K562 (cell line): ENCODE results near the gene ZNRF1.

Experiments
- ATF7 ChIP-seq: fragments of 450-650 bp; IDR thresholded peaks from 2 replicates; pipeline ENCODE4 v1.7.1; 2014; ENCODE audit warnings: mild to moderate bottlenecking, moderate library complexity
- CBFA2T2 ChIP-seq: fragments of 450-650 bp; conservative IDR thresholded peaks from 2 replicates; pipeline ENCODE4 v1.6.1; 2017; ENCODE audit warnings: mild to moderate bottlenecking
- CTCF ChIP-seq, 3 experiments: IDR thresholded peaks in 2 of 3; conservative IDR thresholded peaks in 1 of 3; 2 replicates each; pipeline ENCODE4 v1.5.1; 2011 to 2012; ENCODE audit warnings: low read length in 3 of 3, mild to moderate bottlenecking in 3 of 3, control low read depth in 2 of 3, improper control_type of control experiment in 1 of 3, inconsistent platforms in 1 of 3, low read depth in 1 of 3, mixed read lengths in 1 of 3, moderate library complexity in 1 of 3; ENCODE audit not compliant: insufficient read depth in 2 of 3
- ELF4 ChIP-seq: fragments of 450-650 bp; formaldehyde crosslinking; IDR thresholded peaks from 2 replicates; pipeline ENCODE4 v1.4.0; 2022; ENCODE audit warnings: missing genetic modification characterization
- EP300 ChIP-seq: IDR thresholded peaks from 2 replicates; pipeline ENCODE4 v1.6.1; 2012; ENCODE audit warnings: low read length, improper control_type of control experiment
- EZH2 ChIP-seq: IDR thresholded peaks from 2 replicates; pipeline ENCODE4 v1.6.1; 2012; ENCODE audit warnings: low read depth, mild to moderate bottlenecking, inconsistent platforms, low read length, borderline replicate concordance
- HMG20A ChIP-seq: fragments of 450-650 bp; formaldehyde crosslinking; conservative IDR thresholded peaks from 2 replicates; pipeline ENCODE4 v1.4.0; 2020; ENCODE audit warnings: mild to moderate bottlenecking, mixed read lengths
- KDM4B ChIP-seq, 2 experiments: fragments of 450-650 bp in 1 of 2; sonication (generic) in 1 of 2; IDR thresholded peaks; 2 replicates each; pipeline ENCODE4 v1.6.1; 2016 to 2017; ENCODE audit warnings: borderline replicate concordance in 2 of 2, antibody characterized with exemption in 1 of 2, low read depth in 1 of 2, mild to moderate bottlenecking in 1 of 2
- NRF1 ChIP-seq, 2 experiments: fragments of 450-650 bp; IDR thresholded peaks in 1 of 2; conservative IDR thresholded peaks in 1 of 2; 2 replicates each; pipeline ENCODE4 v1.6.1; 2014; ENCODE audit warnings: mild to moderate bottlenecking in 2 of 2
- POLR2AphosphoS5 ChIP-seq: IDR thresholded peaks from 2 replicates; pipeline ENCODE4 v1.6.1; 2011; ENCODE audit warnings: mild to moderate bottlenecking, low read depth, low read length, moderate library complexity; ENCODE audit not compliant: control insufficient read depth, insufficient read depth
- RCOR1 ChIP-seq, 2 experiments: IDR thresholded peaks; 2 replicates each; pipeline ENCODE4 v1.6.1; 2012; ENCODE audit warnings: low read depth in 2 of 2, low read length in 2 of 2, borderline replicate concordance in 1 of 2, improper control_type of control experiment in 1 of 2
- USF1 ChIP-seq: sonication (generic); formaldehyde crosslinking; IDR thresholded peaks from 2 replicates; pipeline ENCODE4 v1.9.0; 2022; ENCODE audit warnings: mild to moderate bottlenecking, missing genetic modification reagents
- ZBTB26 ChIP-seq: fragments of 450-650 bp; formaldehyde crosslinking; IDR thresholded peaks from 2 replicates; pipeline ENCODE4 v1.4.0; 2022; ENCODE audit warnings: missing genetic modification characterization
- TF ChIP-seq, protein P1 (sequence below): sonication (generic); formaldehyde crosslinking; IDR thresholded peaks from 2 replicates; pipeline ENCODE4 v1.8.0; 2023; ENCODE audit warnings: mild to moderate bottlenecking, missing genetic modification reagents

DNA sequence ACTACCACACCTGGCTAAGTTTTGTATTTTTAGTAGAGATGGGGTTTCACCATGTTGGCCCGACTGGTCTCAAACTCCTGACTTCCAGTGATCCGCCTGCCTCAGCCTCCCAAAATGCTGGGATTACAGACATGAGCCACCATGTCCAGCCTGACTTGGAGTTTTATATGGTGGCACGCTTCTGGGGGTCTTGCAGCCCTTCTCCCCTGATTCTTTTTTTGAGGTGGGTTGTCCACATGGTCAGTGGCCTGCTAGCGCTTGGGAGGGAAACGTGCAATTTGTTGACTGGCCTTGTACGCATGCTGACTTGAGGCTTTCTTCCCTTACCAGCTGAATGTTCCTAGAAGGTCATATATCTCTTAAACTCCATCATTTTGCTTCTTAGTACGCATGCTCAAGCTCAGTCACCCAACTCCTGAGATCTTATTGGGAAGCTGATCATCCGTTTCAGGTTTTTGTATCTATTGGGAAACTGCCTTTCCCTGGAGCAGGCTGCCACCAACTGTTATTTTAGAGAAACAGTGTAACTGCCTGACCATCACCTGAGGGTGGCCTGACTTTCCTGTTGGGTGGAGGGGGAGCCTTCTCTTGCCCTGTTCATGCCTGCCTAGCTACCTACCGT is 131.4 kb downstream of the ZNRF1 start:
- no peak for TF ChIP-seq CBFA2T2
- peak; percentile 44 to 63 (median 45); a peak in 5 of 6 replicates for TF ChIP-seq CTCF (IDR thresholded peaks at IDR 0.05 in 2 of 3, conservative IDR thresholded peaks at IDR 0.05 in 1 of 3; ENCODE audit: insufficient read depth in 2 of 3, low read depth in 1 of 3, low read length in 3 of 3)
- peak; percentile 80 to 84 for TF ChIP-seq NRF1 (conservative IDR thresholded peaks at IDR 0.05 in 1 of 2, IDR thresholded peaks at IDR 0.05 in 1 of 2)
- no peak for TF ChIP-seq ELF4 (CRISPR knock-in tag)
- TF ChIP-seq ZBTB26 (CRISPR knock-in tag) = no peak
- TF ChIP-seq KDM4B (IDR thresholded peaks at IDR 0.05; ENCODE audit: borderline replicate concordance in 2 of 2, low read depth in 1 of 2) = no peak
- TF ChIP-seq ATF7 = no peak
- TF ChIP-seq EP300 = no peak; the same call in 1 of the 2 replicates
- TF ChIP-seq POLR2AphosphoS5 = no peak
- TF ChIP-seq EZH2 = no peak
- TF ChIP-seq, protein P1, sequence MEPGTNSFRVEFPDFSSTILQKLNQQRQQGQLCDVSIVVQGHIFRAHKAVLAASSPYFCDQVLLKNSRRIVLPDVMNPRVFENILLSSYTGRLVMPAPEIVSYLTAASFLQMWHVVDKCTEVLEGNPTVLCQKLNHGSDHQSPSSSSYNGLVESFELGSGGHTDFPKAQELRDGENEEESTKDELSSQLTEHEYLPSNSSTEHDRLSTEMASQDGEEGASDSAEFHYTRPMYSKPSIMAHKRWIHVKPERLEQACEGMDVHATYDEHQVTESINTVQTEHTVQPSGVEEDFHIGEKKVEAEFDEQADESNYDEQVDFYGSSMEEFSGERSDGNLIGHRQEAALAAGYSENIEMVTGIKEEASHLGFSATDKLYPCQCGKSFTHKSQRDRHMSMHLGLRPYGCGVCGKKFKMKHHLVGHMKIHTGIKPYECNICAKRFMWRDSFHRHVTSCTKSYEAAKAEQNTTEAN (CRISPR knock-in tag) = no peak
- TF ChIP-seq RCOR1 (IDR thresholded peaks at IDR 0.05; ENCODE audit: borderline replicate concordance in 1 of 2, low read depth in 2 of 2, low read length in 2 of 2) = no peak
- TF ChIP-seq HMG20A (CRISPR knock-in tag) = no peak
- TF ChIP-seq USF1 = no peak
